SU-DHL-6 (cell line): Measurements from ENCODE around the gene SPNS3.

ENCODE experiments used
- H2AFZ ChIP-seq: fragments of 200-600 bp; sonication (generic); 2 replicates; pipeline ENCODE4 v1.6.1; 2014; ENCODE audit warnings: low read depth, mild to moderate bottlenecking, moderate library complexity, mixed read lengths, antibody characterized with exemption, low read length; ENCODE audit not compliant: severe bottlenecking
- H3F3A ChIP-seq: fragments of 200-600 bp; shearing (Covaris generic); 2 replicates; pipeline ENCODE4 v1.6.0; 2016; ENCODE audit warnings: antibody characterized with exemption, mild to moderate bottlenecking; ENCODE audit not compliant: insufficient read depth
- H3K27ac ChIP-seq: fragments of 200-600 bp; sonication (generic); 2 replicates; pipeline ENCODE4 v1.5.1; 2016; ENCODE audit warnings: low read depth, mild to moderate bottlenecking, low read length, moderate library complexity, mixed read lengths
- H3K27me3 ChIP-seq: fragments of 200-600 bp; sonication (generic), shearing (Covaris generic); 2 replicates; pipeline ENCODE4 v1.6.0; 2014; ENCODE audit warnings: mild to moderate bottlenecking, low read length
- H3K36me3 ChIP-seq: fragments of 200-600 bp; sonication (generic); 2 replicates; pipeline ENCODE4 v1.6.1; 2014; ENCODE audit warnings: mild to moderate bottlenecking, low read length, mixed read lengths
- H3K4me2 ChIP-seq: fragments of 300-600, 200-600 bp; shearing (Covaris generic), sonication (generic); 2 replicates; pipeline ENCODE4 v1.6.0; 2014; ENCODE audit warnings: low read length, low read depth, mild to moderate bottlenecking; ENCODE audit not compliant: poor library complexity, severe bottlenecking
- H3K4me3 ChIP-seq: fragments of 200-600 bp; sonication (generic); 2 replicates; pipeline ENCODE4 v1.5.1; 2014; ENCODE audit warnings: antibody characterized with exemption, low read length, mild to moderate bottlenecking, mixed read lengths; ENCODE audit not compliant: insufficient read depth, poor library complexity, severe bottlenecking
- H3K79me2 ChIP-seq: fragments of 200-600 bp; sonication (generic); 2 replicates; pipeline ENCODE4 v1.6.1; 2014; ENCODE audit warnings: mild to moderate bottlenecking, low read length, moderate library complexity; ENCODE audit not compliant: insufficient read depth
- H3K9ac ChIP-seq: fragments of 200-600 bp; sonication (generic); 2 replicates; pipeline ENCODE4 v1.7.0; 2014; ENCODE audit warnings: mild to moderate bottlenecking, low read length
- H3K9me2 ChIP-seq: fragments of 200-600 bp; sonication (generic); replicated peaks from 2 replicates; pipeline ENCODE4 v1.6.1; 2014; ENCODE audit warnings: low read length; ENCODE audit not compliant: insufficient read depth
- H3K9me3 ChIP-seq: fragments of 200-600 bp; sonication (generic); 2 replicates; pipeline ENCODE4 v1.6.1; 2014; ENCODE audit warnings: low read length, mixed read lengths; ENCODE audit not compliant: insufficient read depth
- H4K20me1 ChIP-seq: fragments of 200-600 bp; sonication (generic); 2 replicates; pipeline ENCODE4 v1.6.1; 2014; ENCODE audit warnings: low read depth, mild to moderate bottlenecking, antibody characterized with exemption, low read length, moderate library complexity, mixed read lengths
- CTCF ChIP-seq: fragments of 200-600 bp; sonication (generic); IDR thresholded peaks from one replicate; pipeline ENCODE4 v1.5.1; 2017; ENCODE audit warnings: antibody characterized with exemption, mild to moderate bottlenecking, low read length, moderate library complexity; ENCODE audit not compliant: insufficient read depth, poor library complexity, severe bottlenecking
- EZH2phosphoT487 ChIP-seq: fragments of 200-600 bp; sonication (generic), shearing (Covaris generic); conservative IDR thresholded peaks from 2 replicates; pipeline ENCODE4 v1.6.1; 2018; ENCODE audit warnings: mild to moderate bottlenecking, antibody characterized with exemption, low read length, moderate library complexity, mixed read lengths

The SPNS3 gene

GRCh38 chr17:4499431-4500190, 65.9 kb downstream of the SPNS3 start:
- Histone ChIP-seq H3K27me3 (0 out of 2 replicates have a peak, but pooled peaks cover 5% of the 10 kb centered on the region), H3K79me2 (no peaks in the 10 kb centered on the region), H3K4me3 (peak overlapping the region; percentile 40), H3F3A (no peaks in the 10 kb centered on the region), H3K36me3 (no peaks in the 10 kb centered on the region), H3K9me3 (no peaks in the 10 kb centered on the region), H3K9me2 (no peaks in the 10 kb centered on the region), H3K4me2 (peak overlapping the region; percentile 59), H4K20me1 (no peaks in the 10 kb centered on the region), H2AFZ (no peak overlapping the region), H3K9ac (no peak overlapping the region; the same call in 1 of the 2 replicates), H3K27ac (no peak overlapping the region)
- TF ChIP-seq CTCF (no peak), EZH2phosphoT487 (no peak)

GRCh38 chr17:4500191-4500571, 66.4 kb downstream of the SPNS3 start:
- Histone ChIP-seq H3K4me2 (peak overlapping the region; percentile 59), H3K27ac (no peak overlapping the region), H3K9me2 (no peaks in the 10 kb centered on the region), H3K9ac (no peak overlapping the region), H3K79me2 (no peaks in the 10 kb centered on the region), H3K36me3 (no peaks in the 10 kb centered on the region), H2AFZ (no peak overlapping the region), H3F3A (no peaks in the 10 kb centered on the region), H3K4me3 (no peak overlapping the region), H3K9me3 (no peaks in the 10 kb centered on the region), H4K20me1 (no peaks in the 10 kb centered on the region), H3K27me3 (0 out of 2 replicates have a peak, but pooled peaks cover 5% of the 10 kb centered on the region)
- no peak for TF ChIP-seq EZH2phosphoT487
- TF ChIP-seq CTCF = no peak

GRCh38 chr17:4501295-4501949, 67.7 kb downstream of the SPNS3 start:
- Histone ChIP-seq H4K20me1 (no peaks in the 10 kb centered on the region), H3K36me3 (no peaks in the 10 kb centered on the region), H2AFZ (no peak overlapping the region), H3K27ac (no peak overlapping the region), H3K9me3 (no peaks in the 10 kb centered on the region), H3K9ac (no peak overlapping the region), H3K9me2 (no peaks in the 10 kb centered on the region), H3K4me2 (no peak overlapping the region), H3K4me3 (no peak overlapping the region), H3K27me3 (0 out of 2 replicates have a peak, but pooled peaks cover 5% of the 10 kb centered on the region), H3F3A (no peaks in the 10 kb centered on the region), H3K79me2 (no peaks in the 10 kb centered on the region)
- TF ChIP-seq EZH2phosphoT487 (no peak), CTCF (no peak)
